Heart left ventricle (tissue), 13 donors: ENCODE results near the gene IL12RB2.

Experiments
- POLR2A ChIP-seq, 2 donors: fragments of 450-650 bp; IDR thresholded peaks; one replicate each; pipeline ENCODE4 v1.6.1; 2017; ENCODE audit warnings: antibody characterized with exemption in 2 of 2, mild to moderate bottlenecking in 2 of 2, moderate library complexity in 2 of 2
- TF ChIP-seq, protein P1 (sequence below), 12 donors: fragments of 200-600 bp; sonication (generic) in 4 of 12; IDR thresholded peaks; one replicate each; pipeline versions ENCODE4 v1.5.0 to v1.8.0; 2018 to 2022; ENCODE audit warnings: antibody characterized with exemption in 12 of 12, mild to moderate bottlenecking in 5 of 12
- donor health status: ischemic (EF 13 %, LVEDD 7.1; RV severe dilation, severe dysfunction).
- donor health status: DM: no; HTN: yes; CAD: no.
- donor health status: DM: no; HTN: no; CAD: no.
- donor health status: ischemic (EF 25% LVEDD 6.9; RV normal size, moderate dysfunction).
- donor health status: ischemic (EF 25% LVEDD 5.7; RV mildly dilated, moderate dysfunction).
- donor health status: ischemic (EF 35%, LVEDD 5.7; RV mildly dilated, moderate dysfunction).
- donor health status: nonischemic (EF 11% LVEDD 7.7; RV severe dilation, severe dysfunction).
- donor health status: DM: yes; HTN: yes; CAD: no.
- donor health status: PGD.
- donor health status: ischemic (EF 29% LVEDD 5.4; RV normal size, mild dysfunction).
- donor health status: nonischemic (EF 23%, LVEDD 6.1; RV moderate dilation, normal function).

DNA sequence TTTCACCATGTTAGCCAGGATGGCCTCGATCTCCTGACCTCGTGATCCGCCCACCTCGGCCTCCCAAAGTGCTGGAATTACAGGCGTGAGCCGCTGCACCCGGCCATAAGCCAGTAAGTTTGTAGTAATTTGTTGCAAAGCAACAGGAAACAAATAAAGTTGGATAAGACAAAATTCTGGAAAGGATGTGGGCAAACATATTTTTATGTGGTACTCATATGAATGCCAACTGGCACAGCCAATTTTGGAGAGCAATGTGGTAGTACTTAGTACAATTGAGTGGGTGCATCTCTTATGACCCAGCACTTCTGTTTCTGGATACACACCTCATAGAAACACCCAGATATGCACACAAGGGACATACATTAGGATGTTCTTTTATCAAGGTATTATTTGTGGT is 8.4 kb upstream of the IL12RB2 start:
- TF ChIP-seq, protein P1, sequence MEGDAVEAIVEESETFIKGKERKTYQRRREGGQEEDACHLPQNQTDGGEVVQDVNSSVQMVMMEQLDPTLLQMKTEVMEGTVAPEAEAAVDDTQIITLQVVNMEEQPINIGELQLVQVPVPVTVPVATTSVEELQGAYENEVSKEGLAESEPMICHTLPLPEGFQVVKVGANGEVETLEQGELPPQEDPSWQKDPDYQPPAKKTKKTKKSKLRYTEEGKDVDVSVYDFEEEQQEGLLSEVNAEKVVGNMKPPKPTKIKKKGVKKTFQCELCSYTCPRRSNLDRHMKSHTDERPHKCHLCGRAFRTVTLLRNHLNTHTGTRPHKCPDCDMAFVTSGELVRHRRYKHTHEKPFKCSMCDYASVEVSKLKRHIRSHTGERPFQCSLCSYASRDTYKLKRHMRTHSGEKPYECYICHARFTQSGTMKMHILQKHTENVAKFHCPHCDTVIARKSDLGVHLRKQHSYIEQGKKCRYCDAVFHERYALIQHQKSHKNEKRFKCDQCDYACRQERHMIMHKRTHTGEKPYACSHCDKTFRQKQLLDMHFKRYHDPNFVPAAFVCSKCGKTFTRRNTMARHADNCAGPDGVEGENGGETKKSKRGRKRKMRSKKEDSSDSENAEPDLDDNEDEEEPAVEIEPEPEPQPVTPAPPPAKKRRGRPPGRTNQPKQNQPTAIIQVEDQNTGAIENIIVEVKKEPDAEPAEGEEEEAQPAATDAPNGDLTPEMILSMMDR (IDR thresholded peaks at IDR 0.05) = no peak
- no peak for TF ChIP-seq POLR2A (IDR thresholded peaks at IDR 0.05)
